A673 (cell line): ENCODE measurements around the gene BBS12. TPM values are rescaled to one million over a fixed set of nuclear protein-coding genes. Genes with fewer than 3 reads are reported as not detected.
A peak's percentile ranks its signal among the peaks of the same experiment; 100 is the strongest.

Experiments
- BruUV-seq: library from RNA; stranded (reverse); fragments of 400-500 nt; replicated peaks from 2 replicates; lab custom pipeline; 2021; lab: Mats Ljungman, UMichigan
- CTCF ChIA-PET: fragments of 300-600 bp; sonication (Branson Sonifier 250); formaldehyde crosslinking; loops from one replicate; lab custom pipeline; 2022; ENCODE audit warnings: antibody characterized with exemption; lab: Charles Lee
- POLR2A ChIA-PET: fragments of 300-600 bp; sonication (Branson Sonifier 250); formaldehyde crosslinking; loops from one replicate; lab custom pipeline; 2022; ENCODE audit warnings: antibody characterized with exemption; ENCODE audit not compliant: low non-redundant PET; lab: Charles Lee
- DNase-seq: peaks from one replicate; pipeline ENCODE4 v3.0.0-alpha.2; 2015; ENCODE audit warnings: low spot score
- H3K27ac ChIP-seq: fragments of 200-600 bp; sonication (generic); 2 replicates; pipeline ENCODE4 v1.5.1; 2016; ENCODE audit warnings: mixed run types, low read depth, mild to moderate bottlenecking, mixed read lengths, antibody characterized with exemption, low read length; ENCODE audit not compliant: poor library complexity, severe bottlenecking
- H3K27me3 ChIP-seq: fragments of 200-600 bp; sonication (generic); replicated peaks from 2 replicates; pipeline ENCODE4 v1.6.1; 2017; ENCODE audit warnings: mixed run types, low read depth, mild to moderate bottlenecking, mixed read lengths, antibody characterized with exemption, low read length; ENCODE audit not compliant: insufficient read depth, poor library complexity
- H3K36me3 ChIP-seq: fragments of 200-600 bp; sonication (generic); 2 replicates; pipeline ENCODE4 v1.6.1; 2016; ENCODE audit warnings: mixed run types, mild to moderate bottlenecking, mixed read lengths, antibody characterized with exemption, low read length; ENCODE audit not compliant: insufficient read depth, poor library complexity, severe bottlenecking
- H3K4me1 ChIP-seq: fragments of 200-600 bp; sonication (generic); 2 replicates; pipeline ENCODE4 v1.6.1; 2017; ENCODE audit warnings: mixed run types, mild to moderate bottlenecking, mixed read lengths, antibody characterized with exemption, low read length; ENCODE audit not compliant: insufficient read depth, poor library complexity, severe bottlenecking
- H3K4me3 ChIP-seq: fragments of 200-600 bp; sonication (generic); 2 replicates; pipeline ENCODE4 v1.5.1; 2016; ENCODE audit warnings: low read depth, mixed run types, mild to moderate bottlenecking, mixed read lengths, low read length; ENCODE audit not compliant: poor library complexity, severe bottlenecking
- H3K9me3 ChIP-seq: fragments of 200-600 bp; sonication (generic); 2 replicates; pipeline ENCODE4 v1.6.1; 2016; ENCODE audit warnings: mixed run types, low read depth, mild to moderate bottlenecking, mixed read lengths, antibody characterized with exemption, low read length; ENCODE audit not compliant: poor library complexity, severe bottlenecking
- EZH2 ChIP-seq: fragments of 200-600 bp; sonication (generic); IDR thresholded peaks from 2 replicates; pipeline ENCODE4 v1.6.1; 2017; ENCODE audit warnings: borderline replicate concordance, low read depth, mild to moderate bottlenecking, mixed read lengths, antibody characterized with exemption, low read length; ENCODE audit not compliant: poor library complexity, severe bottlenecking
- intact Hi-C: fragments of 100-400 bp; cut with micrococcal nuclease; formaldehyde crosslinking; loops from one replicate; pipeline ENCODE4 v1.10.0; 2022; ENCODE audit not compliant: unreplicated experiment
- total RNA-seq: library from RNA; stranded (reverse); gene quantifications from 2 replicates; pipeline ENCODE4 v1.2.3, GENCODE V29; 2021
- TF ChIP-seq, protein P1 (sequence below): fragments of 300-800, 200-600 bp; sonication (generic); conservative IDR thresholded peaks from 2 replicates; pipeline ENCODE4 v1.5.1; 2017; ENCODE audit warnings: low read depth, mild to moderate bottlenecking, antibody characterized with exemption, low read length, moderate library complexity, mixed read lengths

The BBS12 gene
- total RNA-seq, 1 experiment from 2014 or later: 1.9 TPM

DNA sequence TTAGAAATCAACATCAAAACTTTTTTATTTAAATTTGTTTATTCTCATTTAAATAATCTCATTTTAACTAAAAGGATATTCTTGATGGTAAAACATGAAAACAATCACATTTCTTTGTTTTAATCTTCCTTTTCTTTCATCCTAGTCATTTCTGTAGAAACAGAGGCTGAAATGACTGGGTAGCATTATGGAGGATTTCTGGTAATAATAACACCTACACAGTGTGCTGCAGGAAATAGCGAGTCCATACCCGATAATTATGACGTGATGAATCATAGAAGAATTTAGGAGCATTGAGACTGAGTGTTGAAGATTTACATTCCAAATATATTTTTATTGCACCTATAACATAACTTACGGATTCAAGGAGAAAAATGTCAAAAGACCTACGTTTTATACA, 31.4 kb upstream of the BBS12 start:
- POLR2A ChIA-PET: no interaction called here
- no TSS peak for BruUV-seq
- CTCF ChIA-PET: no interaction called here

GRCh38 chr4:122701965-122702364, 30.5 kb upstream of the BBS12 start:
- CTCF ChIA-PET: no interaction called here
- Histone ChIP-seq H3K9me3 (no peaks in the 10 kb centered on the region), H3K27me3 (no peaks in the 10 kb centered on the region), H3K36me3 (no peaks in the 10 kb centered on the region), H3K4me3 (no peak overlapping the region), H3K27ac (no peak overlapping the region), H3K4me1 (no peaks in the 10 kb centered on the region)
- no peak for TF ChIP-seq EZH2
- TF ChIP-seq, protein P1, sequence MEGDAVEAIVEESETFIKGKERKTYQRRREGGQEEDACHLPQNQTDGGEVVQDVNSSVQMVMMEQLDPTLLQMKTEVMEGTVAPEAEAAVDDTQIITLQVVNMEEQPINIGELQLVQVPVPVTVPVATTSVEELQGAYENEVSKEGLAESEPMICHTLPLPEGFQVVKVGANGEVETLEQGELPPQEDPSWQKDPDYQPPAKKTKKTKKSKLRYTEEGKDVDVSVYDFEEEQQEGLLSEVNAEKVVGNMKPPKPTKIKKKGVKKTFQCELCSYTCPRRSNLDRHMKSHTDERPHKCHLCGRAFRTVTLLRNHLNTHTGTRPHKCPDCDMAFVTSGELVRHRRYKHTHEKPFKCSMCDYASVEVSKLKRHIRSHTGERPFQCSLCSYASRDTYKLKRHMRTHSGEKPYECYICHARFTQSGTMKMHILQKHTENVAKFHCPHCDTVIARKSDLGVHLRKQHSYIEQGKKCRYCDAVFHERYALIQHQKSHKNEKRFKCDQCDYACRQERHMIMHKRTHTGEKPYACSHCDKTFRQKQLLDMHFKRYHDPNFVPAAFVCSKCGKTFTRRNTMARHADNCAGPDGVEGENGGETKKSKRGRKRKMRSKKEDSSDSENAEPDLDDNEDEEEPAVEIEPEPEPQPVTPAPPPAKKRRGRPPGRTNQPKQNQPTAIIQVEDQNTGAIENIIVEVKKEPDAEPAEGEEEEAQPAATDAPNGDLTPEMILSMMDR: no peak
- POLR2A ChIA-PET: no interaction called here
- DNase-seq: no peak
- intact Hi-C loops: no loop called here
- no TSS peak for BruUV-seq

More for the DNA sequence above, 31.4 kb upstream of the BBS12 start:
- Histone ChIP-seq H3K27ac (no peak overlapping the region), H3K4me3 (no peak overlapping the region), H3K27me3 (no peaks in the 10 kb centered on the region), H3K9me3 (no peaks in the 10 kb centered on the region), H3K4me1 (no peaks in the 10 kb centered on the region), H3K36me3 (no peaks in the 10 kb centered on the region)
- intact Hi-C loops: no loop called here
- peak; percentile 18 for DNase-seq
- no peak for TF ChIP-seq EZH2
- TF ChIP-seq, protein P1: no peak

DNA sequence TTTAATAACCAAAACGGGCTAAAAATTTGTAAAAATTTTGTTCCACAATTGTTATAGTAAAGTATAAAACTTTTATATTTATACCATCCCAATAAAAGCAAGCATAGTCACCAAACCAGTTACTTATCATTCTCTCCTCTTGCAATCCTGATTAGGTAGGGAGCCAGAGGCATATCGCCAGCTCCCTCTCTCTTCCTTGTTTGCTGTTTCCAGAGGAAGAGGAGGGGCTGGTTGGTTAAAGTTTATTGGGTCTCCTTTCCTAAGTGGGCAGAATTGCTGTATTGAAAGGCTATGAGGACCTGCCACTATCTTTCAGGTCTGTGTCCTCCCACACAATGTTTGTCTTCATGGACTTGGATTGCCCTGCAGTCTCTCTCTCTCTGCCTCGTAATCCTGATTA, 29.6 kb upstream of the BBS12 start:
- H3K4me1 ChIP-seq: no peaks in the 10 kb centered on the region
- intact Hi-C loops: no loop called here

More for the DNA sequence above, 29.6 kb upstream of the BBS12 start:
- POLR2A ChIA-PET: no interaction called here
- H3K27ac ChIP-seq: no peak overlapping the region
- no peaks in the 10 kb centered on the region for H3K9me3 ChIP-seq
- TF ChIP-seq, protein P1: no peak
- TF ChIP-seq EZH2: no peak
- no peak for DNase-seq
- no peaks in the 10 kb centered on the region for H3K36me3 ChIP-seq
- H3K4me3 ChIP-seq: no peak overlapping the region
- CTCF ChIA-PET: no interaction called here
- no peaks in the 10 kb centered on the region for H3K27me3 ChIP-seq
- no TSS peak for BruUV-seq
